NB4 (cell line): Measurements from ENCODE around the gene CUX1.

Source experiments
- POLR2A ChIP-seq: IDR thresholded peaks from 2 replicates; pipeline ENCODE4 v1.6.1; 2011; ENCODE audit warnings: mild to moderate bottlenecking; ENCODE audit not compliant: insufficient read length; ENCODE audit errors: extremely low read depth
- TF ChIP-seq, protein P1 (sequence below): IDR thresholded peaks from one replicate; pipeline ENCODE4 v1.5.1; 2012; ENCODE audit warnings: low read depth, low read length

DNA sequence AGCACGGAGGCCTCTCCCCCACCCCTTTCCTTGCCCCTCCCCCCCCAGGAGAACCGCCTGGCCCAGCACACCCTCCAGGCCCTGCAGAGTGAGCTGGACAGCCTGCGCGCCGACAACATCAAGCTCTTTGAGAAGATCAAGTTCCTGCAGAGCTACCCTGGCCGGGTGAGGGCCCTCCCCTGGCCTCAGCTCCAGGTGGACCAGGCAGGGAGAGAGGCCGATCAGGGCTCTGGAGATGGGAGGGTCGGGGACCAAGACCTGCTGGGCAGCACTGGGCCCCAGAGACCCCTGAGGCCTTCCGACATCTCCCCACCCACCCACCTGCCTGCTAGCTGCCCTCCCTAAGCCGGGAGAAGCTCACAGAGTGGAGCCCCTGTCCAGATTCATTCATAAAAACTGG, 460.5 kb downstream of the CUX1 start:
- TF ChIP-seq, protein P1, sequence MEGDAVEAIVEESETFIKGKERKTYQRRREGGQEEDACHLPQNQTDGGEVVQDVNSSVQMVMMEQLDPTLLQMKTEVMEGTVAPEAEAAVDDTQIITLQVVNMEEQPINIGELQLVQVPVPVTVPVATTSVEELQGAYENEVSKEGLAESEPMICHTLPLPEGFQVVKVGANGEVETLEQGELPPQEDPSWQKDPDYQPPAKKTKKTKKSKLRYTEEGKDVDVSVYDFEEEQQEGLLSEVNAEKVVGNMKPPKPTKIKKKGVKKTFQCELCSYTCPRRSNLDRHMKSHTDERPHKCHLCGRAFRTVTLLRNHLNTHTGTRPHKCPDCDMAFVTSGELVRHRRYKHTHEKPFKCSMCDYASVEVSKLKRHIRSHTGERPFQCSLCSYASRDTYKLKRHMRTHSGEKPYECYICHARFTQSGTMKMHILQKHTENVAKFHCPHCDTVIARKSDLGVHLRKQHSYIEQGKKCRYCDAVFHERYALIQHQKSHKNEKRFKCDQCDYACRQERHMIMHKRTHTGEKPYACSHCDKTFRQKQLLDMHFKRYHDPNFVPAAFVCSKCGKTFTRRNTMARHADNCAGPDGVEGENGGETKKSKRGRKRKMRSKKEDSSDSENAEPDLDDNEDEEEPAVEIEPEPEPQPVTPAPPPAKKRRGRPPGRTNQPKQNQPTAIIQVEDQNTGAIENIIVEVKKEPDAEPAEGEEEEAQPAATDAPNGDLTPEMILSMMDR = no peak
- TF ChIP-seq POLR2A = no peak
